NCI-H1417 treated with DMSO at 0.1 percent for 48 hours (cell line): ENCODE measurements around the gene CLOCK.

Experiments used
- DNase-seq: peaks from one replicate; lab custom pipeline; 2025; lab: John Stamatoyannopoulos, UW

Gene CLOCK

DNA sequence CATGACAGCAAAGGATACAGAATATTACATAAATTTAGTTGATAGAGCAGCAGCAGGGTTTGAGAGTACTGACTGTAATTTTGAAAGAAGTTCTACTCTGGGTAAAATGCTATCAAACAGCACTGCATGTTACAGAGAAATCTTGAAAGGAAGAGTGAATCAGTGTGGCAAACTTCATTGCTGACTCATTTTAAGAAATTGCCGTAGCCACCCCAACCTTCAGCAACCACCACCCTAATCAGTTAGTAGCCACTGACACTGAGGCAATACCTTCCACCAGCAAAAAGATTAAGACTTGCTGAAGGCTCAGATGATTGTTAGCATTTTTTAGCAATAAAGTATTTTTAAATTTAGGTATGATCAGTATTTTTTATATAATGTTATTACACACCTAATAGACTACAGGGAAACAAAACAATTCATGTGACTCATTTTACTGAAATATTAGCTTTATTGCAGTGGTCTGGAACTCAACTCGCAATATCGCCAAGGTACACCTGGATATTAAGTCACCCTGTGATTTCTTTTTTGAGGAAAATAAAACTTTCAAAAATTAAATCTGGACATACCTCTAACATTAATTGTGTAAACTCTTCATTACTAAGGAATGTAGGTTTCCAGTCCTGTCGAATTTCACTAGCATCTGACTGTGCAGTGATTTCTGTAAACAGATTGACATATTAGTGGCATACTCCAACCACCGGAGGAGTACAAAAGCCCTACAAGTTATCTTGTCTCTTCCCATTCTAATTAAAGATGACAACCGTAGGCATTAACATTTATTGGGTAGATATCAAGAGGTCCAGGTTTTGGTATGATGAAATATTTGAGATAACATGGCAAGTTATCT, 71.1 kb downstream of the CLOCK start:
- no peak for DNase-seq

DNA sequence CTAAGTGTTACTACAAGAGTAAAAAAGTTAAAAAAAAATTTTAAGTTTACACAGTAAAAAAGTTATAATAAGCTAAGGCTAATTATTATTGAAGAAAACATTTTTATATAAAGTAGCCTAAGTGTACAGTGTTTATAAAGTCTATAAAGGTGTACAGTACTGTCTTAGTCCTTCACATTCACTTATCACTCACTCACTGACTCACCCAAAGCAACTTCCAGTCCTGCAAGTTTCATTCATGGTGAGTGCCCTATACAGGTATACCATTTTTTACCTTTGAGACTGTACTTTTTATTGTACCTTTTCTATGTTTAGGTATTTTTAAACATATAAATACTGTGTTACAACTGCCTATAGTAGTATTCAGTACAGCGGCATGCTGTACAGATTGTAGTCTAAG, 76.7 kb downstream of the CLOCK start:
- DNase-seq, result no peak

DNA sequence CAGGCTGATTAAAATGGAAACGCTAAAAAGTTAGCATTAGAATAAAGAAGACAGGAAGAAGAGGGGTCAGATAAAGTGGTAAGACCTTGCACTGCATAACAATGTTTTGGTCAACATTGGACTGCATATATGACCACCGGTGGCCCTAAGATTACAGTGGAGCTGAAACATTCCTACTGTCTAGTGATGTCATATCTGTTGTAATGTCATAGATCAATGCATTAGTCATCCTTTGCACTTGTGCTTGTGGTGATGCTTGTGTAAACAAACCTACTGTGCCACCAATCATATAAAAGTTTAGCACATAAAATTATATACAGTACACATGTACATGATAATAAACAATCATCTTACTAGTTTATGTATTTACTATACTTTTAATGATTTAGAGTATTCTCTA, 78.0 kb downstream of the CLOCK start:
- no peak for DNase-seq

DNA sequence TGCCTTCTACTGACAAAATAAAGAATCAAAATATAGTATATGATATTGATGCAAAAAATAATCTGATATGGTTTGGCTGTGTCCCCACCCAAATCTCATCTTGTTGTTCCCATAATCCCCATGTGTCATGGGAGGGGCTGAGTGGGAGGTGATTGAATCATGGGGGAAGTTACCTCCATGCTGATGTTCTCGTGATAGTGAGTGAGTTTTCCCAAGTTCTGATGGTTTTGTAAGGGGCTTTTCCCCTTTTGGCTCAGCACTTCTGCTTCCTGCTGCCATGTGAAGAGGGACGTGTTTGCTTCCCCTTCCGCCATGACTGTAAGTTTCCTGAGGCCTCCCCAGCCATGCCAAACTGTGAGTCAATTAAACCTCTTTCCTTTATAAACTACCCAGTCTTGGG, 80.7 kb downstream of the CLOCK start:
- DNase-seq, result no peak

DNA sequence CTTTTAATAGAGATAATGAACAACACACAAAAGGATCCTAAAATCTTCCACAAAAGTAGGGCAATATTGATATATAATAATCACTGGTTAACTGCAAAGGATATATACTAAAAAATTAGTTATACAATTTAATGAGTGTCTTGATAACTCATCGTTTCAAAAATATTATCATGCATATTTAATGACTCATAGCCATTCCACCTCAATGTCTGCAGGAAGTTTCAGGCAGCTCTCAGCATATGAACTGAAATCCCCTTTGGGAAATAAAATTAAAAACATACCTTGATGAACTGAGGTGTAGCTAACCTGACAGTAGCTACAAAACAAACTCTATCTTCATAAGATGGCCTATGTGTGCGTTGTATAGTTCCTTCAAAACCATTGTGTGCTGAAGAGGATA, 88.1 kb downstream of the CLOCK start:
- DNase-seq, result no peak

DNA sequence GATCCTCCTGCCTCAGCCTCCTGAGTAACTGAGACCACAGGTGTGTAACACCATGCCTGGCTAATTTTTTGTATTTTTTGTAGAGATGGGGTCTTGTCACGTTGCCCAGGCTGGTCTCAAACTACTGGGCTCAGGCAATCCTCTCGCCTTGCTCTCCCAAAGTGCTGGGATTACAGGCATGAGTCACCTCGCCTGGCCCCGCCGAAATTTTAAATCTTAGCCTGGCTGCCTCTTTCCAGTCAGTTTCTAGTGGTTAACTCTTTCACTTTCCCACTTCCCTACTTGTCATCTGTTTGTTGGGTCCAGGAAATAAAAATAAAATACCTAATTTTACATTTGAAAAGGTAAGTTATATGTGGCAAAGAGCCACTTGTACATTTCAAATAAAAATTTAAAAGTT, 88.5 kb downstream of the CLOCK start:
- no peak for DNase-seq

DNA sequence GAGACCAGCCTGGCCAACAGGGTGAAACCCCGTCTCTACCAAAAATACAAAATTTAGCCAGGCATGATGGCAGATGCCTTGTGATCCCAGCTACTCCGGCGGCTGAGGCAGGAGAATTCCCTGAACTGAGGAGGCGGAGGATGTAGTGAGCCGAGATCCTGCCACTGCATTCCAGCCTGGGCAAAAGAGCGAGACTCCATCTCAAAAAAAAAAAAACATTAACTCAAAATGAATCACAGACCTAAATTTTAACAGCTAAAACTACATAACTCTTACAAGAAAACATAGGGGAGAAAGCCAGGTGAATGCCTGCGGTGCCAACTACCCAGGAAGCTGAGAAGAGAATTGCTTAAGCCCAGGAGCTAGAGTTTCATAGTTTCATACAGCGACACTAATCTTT, 96.1 kb downstream of the CLOCK start:
- no peak for DNase-seq

DNA sequence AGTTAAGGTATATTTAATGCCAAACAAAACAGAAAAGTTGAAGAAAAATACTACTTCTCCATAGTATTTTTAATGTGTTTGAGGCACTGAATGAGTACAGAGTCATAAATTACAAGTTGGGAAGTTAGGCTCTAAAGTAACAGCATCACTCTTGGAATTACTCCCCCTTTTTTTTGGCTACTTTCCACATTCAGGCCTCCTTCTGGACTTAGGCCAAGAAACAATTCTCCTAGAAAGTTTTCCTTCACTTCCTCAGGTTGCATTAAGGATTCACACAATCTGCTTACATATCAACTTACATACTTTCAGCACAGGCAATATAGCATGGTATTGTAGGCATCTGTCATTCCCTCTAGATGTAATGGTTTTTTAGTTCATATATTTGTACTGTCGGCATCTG, 98.9 kb downstream of the CLOCK start:
- DNase-seq, result no peak

DNA sequence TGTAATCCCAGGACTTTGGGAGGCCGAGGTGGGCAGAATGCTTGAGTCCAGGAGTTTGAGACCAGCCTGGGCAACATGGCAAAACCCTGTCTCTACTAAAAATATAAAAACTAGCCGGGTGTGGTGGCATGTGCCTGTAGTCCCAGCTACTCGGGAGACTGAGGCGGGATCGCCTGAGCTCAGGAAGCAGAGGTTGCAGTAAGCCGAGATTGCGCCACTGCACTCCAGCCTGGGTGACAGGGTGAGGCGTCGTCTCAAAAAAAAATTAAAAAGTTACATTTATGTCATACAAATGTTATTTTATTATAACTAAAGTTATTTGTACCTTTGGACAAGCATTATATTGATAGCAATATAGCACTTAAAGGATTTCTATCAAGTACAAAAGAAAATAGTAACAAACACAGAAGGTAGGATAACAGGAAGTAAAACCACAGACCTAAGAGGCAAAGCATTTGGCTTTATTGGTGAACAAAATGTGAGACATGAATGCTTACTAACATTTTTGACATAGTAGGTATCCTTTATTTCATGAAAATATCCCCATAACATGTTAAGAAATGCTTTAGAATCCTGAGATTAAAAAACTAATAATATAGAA, 99.5 kb downstream of the CLOCK start:
- DNase-seq, result no peak

DNA sequence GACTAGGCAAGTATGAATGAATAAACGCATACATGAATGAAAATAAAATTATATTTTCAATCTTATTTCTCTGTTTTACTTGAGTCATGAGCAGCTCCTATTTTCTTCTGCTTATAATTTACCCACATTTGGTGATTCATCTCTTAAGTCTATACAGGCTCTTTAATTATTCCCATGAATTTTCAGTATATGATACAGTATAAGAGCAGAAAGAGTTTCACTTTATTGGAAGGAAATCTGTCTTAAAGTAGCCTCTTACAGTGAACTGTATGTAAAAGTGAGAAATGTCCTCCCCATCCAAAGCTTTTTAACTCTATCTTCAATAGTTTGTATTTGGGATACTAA, 100.2 kb downstream of the CLOCK start:
- DNase-seq, result no peak

DNA sequence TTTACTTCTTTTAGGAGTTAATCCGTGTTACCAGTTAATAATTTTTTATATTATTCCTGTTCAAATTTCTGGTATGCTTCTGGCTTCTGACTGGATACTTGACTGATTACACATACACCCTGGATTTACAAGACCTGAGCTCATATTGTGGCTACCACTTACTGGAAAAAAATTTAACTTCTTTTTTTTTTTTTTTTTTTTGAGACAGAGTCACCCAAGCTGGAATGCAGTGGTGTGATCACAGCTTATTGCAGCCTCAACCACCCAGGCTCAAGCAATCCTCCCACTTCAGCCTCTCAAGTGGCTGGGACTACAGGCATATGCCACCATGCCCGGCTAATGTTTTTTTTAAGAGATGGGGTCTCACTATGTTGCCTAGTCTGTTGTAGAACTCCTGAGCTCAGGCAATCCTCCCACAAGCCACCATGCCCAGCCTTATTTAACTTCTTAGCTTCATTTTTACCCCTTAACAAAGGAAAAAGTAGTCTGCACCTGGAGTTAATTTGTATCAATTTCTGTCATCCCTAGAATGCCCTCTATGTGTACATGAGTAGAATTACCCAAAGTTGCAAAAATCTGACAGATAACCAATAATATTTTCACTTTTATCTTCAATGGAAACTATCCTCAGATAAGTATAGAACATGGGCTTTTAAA, 100.7 kb downstream of the CLOCK start:
- no peak for DNase-seq

DNA sequence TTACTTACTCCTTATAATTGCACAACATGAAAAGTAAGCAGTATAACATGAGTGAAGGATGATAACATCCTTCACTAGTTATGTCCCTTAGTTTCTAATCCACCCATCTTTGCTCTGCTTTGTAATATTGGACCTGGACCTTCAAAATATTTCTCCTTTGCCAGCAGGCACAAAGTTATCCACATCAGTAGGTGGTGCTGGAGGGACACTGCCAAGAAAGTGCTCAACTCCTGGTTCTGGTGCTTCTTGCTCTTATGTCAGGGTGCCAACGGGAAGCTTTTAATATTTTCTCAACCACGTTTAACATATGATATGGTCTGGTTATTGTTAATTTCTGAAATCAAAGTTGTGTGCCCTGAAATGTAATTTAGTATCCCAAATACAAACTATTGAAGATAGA, 101.9 kb downstream of the CLOCK start:
- DNase-seq, result no peak

DNA sequence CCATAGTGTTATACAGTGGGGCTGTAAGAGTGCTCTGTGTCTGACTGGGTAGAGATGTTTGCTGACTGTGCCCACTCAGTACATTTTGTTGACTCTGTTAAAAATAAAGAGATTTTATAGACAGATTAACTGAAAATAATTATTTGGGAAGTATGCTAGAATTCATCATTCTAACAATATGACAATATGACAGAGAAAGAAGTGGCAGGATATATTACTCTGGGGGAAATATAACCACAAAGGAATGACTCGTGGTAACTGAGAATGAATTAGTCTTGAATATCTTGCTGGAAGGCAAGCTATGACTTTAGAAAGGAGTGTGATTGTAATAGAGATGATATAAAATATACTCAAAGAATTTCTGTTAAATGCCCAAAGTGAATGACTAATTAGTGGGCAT, 104.2 kb downstream of the CLOCK start:
- no peak for DNase-seq

DNA sequence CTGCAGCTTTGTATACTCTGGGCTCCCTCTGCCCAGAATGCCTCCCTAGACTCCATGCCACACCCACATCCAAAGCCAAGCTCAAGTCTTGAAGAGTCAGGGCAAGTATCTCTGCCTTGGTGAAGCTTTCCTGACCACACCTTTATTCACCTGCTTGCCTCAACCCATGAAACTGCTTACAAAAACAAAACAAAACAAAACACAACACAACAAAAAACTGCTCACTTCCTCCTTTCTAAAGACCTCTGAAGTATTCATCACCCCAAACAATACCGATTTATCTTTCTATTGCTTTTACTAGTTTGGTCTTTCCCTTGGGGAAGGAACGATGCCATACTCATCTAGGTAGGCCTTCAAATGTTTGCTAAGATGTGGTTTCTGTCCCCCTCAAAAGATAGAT, 105.9 kb downstream of the CLOCK start:
- no peak for DNase-seq

DNA sequence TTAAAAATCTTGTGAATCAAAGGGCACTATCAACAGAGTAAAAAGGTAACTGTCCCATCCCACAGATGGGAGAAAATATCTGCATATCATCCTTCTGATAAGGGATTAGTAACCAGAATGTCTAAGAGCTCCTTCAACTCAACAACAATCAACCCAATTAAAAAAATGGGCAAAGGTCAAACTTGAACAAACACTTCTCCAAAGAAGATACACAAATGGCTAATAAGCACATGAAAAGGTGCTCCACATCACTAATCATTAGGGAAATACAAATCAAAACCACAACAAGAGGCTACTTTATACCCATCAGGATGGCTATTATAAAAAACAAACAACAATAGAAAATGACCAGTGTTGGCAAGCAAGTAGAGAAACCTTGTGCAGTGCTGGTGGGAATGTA, 107.7 kb downstream of the CLOCK start:
- DNase-seq, result no peak

DNA sequence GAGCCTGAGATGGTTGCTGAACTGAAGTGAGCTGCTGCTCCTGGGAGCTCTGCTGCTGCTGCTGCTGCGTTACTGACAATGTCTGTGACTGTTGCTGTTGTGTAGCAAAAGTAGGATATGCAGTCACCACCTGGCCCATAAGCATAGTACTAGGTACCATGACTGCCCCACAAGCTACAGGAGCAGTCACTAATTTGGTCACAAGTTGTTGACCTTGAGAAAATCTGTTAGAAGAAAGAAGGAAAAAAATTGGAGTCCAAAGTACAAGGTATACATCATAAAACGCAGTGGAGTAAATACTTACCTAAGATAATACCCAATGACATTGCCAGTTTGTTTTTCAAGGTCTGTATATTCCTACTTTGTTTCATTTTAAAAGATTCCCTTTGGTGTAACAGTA, 108.4 kb downstream of the CLOCK start:
- no peak for DNase-seq

DNA sequence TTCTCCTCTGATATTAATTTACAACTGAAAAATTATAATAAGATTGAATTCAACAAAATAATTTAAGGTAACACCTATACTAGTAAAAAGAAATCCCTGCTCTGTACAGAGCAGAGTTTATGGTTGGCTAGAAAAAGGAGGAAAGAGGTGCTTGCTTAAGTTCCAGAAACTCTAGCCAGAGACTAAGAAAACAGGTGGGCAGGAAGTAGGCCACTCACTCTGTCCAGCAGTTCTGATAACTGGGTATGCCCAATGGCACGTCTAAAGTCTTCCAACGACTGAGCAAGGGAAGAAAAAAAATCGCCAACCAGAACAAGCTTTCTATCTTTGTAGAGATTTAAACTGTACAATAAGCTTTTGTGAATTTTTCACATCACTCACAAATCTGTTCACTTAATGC, 108.9 kb downstream of the CLOCK start:
- DNase-seq, result no peak

DNA sequence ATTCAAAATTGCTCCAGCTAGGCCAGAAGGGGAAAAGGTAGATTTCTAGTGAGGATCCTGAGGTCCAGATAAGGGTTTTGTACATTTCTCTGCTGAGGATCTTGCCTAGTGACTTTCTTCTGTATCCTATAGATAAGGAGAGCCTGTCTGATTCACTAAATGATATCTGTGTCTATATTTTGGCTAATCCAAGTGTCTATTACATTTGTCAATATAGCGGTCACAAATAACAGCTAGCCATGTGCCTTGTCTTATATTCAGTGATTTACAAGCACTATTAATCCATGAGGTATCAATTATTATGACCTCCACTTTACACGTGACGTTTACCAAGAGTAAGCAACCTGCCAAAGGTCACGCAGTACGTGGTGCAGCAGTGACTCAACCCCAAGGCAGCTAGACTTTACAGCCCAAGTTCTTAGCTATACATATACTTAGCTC, 109.3 kb downstream of the CLOCK start:
- no peak for DNase-seq

DNA sequence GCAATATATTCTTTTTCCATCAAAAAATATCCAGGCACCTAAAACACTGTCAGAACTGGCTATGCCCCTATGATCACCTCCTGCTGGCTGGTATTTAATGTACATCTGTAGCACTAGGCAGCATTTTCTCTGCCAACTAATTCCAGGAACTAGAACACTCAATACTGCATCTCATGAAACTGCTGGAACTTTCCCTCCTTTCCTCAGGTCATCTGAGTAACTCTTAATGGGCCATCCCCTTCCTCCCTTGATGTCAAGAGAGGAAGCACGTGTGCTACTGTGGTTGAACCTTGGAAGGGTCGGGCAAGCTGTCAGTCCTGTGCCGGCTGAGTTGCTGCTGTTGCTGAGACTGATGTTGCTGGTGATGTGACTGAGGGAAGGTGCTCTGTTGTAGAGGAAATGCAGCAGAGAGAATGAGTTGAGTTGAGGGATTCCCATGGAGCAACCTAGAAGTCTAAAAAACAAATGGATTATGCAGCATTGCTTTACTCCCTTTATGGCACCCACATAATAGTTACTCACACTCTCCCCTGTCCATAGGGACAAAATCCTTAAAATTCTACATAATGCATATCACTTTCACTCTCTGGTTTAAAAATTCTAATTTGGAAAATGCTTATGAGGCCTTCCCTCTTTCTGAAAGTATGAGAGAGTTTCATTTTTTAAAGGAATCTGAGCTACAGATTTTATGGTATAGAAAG, 111.4 kb downstream of the CLOCK start:
- no peak for DNase-seq

DNA sequence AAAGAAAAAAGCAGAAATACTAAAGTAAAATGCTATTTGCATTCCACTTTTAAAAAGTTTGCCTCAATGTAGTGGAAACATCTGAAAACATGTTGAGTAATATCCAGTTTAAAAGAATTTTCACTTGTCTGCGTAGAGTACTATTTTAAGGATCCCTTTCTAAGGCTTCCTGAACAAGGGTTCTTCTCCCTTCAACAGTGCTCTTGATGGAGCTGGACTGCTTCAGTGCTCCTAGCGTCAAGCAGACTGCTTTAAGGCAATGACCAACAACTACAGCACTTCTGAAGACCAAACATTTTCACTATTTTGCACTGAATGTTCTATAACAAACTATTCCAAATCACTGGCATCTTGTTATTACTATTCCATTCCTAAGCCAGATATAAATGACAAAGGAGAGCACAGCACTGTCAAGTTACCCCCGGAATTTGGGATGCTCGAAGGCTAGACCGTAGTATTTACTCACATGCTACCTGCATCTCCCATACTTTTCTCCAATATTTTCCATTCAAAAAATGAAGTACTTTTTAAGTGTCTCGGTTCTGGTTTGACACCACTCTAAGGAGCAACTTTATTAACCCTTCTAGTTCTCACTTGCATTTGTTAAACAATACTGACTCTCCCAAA, 114.9 kb downstream of the CLOCK start:
- DNase-seq, result no peak

DNA sequence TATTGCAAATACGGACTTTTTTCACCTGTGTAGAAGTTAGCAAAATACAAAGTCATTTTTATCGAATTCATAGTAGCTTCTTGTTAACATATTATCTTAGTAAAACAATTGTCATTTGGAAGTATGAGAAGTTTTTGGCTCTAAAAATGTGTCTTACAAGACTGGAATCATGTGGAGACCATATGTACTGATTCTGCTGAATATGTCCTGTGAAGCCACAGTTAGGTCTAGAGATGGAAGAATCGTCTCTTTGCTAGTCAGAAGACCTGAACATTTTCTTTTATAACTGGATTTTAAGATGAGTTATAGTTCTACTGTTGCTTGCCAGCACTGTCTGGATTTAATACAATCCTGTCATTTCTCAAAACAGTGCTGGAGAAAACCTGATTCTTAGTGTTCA, 121.9 kb downstream of the CLOCK start:
- no peak for DNase-seq

DNA sequence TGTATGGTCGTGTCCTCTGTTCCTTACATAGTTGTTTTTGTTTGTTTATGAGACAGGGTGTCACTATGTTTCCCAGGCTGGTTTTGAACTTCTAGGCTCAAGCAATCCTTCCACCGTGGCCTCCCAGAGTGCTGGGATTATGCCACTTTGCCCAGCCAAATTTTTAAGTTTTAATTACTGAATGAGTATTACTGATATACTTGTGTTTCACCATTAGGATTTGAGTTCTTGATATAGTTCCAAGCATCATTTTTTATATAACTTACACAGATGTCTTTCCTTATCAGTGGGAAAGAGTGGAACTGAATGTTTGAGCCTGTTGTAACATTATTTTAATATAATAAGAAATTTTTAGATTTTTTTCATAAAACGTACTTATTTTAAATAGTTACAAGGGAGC, 130.5 kb downstream of the CLOCK start:
- DNase-seq, result no peak
